WI38 (cell line): Measurements from ENCODE around the gene RACGAP1.

Experiments used
- H3K4me3 ChIP-seq: 2 replicates; pipeline ENCODE4 v1.5.1; 2011; ENCODE audit warnings: low read depth, mild to moderate bottlenecking, control low read depth, low read length
- CTCF ChIP-seq: IDR thresholded peaks from 2 replicates; pipeline ENCODE4 v1.5.1; 2012; ENCODE audit warnings: low read depth, mild to moderate bottlenecking, control low read depth, low read length

The RACGAP1 gene

DNA sequence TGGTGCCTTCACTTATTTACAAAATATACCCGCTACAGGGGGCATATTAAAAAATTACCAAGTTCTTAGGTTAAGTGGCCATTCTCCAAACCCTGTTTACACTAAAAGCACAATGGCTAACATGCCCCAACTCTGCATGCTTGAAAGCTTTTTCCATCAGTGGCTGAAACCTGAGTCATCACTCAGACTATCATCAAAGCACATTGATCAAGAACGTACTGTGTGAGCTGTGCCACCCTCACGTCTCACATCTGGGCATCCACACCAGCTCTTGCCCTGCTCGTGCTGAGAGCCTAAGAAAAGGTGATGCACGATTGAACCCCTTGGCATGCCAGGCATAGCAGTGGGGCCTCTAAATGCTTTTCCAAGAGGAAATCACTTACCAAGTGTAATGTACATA, 39.3 kb downstream of the RACGAP1 start:
- no peak for TF ChIP-seq CTCF
- no peak overlapping the region for H3K4me3 ChIP-seq

- TF ChIP-seq CTCF, result no peak
- H3K4me3 ChIP-seq, result no peak overlapping the region
Measured at GRCh38 chr12:49984476-49985359, 40.6 kb downstream of the RACGAP1 start.

- peak overlapping the region; percentile 15; the same call in 1 of the 2 replicates for H3K4me3 ChIP-seq
- no peak for TF ChIP-seq CTCF
Measured at GRCh38 chr12:49983892-49984291, 41.4 kb downstream of the RACGAP1 start.

- TF ChIP-seq CTCF, result no peak
Measured at GRCh38 chr12:49982246-49983087, 42.8 kb downstream of the RACGAP1 start.

DNA sequence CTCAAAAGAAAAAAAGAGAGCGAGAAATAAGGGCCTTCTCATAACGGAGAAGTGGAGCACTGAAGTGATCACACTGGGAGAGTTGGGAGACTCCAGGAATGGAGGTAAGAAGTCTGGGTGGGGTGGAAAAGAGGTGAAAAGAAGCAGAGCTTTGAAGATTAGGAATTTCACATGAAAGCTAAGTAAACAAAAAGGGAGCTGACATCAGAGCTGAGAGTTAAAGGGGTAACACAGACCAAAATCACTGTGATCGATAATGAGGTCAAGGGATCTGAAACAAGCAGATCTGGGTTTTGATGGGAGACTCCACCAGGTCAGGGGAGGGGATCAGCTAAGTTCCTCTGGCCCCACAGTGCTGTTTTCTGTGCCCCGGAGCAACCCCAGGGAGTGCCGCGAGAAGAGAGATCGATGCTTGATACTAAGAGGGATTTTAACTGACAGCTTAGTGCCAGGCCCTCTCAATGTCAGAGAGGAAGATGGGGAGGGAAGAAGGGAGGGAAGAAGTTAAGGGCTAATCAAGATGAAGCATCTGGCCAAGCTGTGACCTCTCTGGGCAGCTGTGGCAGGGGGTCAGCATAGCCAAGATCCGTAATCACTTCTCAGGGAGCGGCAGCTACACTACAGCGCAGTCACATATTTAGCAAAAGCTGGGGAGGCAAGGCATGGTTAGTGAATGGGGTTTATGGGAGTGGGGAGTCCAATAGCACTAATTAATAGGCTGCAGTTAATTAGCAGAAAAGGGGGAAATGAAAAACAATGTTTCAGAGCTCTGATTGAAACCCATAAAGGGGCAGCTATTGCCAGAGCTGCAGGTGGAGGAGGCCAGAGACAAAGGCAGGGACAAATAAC, 44.6 kb downstream of the RACGAP1 start:
- no peak overlapping the region for H3K4me3 ChIP-seq
- TF ChIP-seq CTCF, result no peak

More at GRCh38 chr12:49982246-49983087, 42.8 kb downstream of the RACGAP1 start:
- H3K4me3 ChIP-seq, result no peak overlapping the region

- TF ChIP-seq CTCF, result no peak
- H3K4me3 ChIP-seq, result no peak overlapping the region
Measured at GRCh38 chr12:49979791-49980190, 45.5 kb downstream of the RACGAP1 start.
